Measurements from ENCODE around the gene RNF212B. TPM values are rescaled to one million over a fixed set of nuclear protein-coding genes. Genes with fewer than 3 reads are reported as not detected.

Gene RNF212B
- total and polyA plus RNA-seq, 2 of the 13 experiments (the other 11 are each of a cell fraction or from before 2014, with no cell fraction given), result 0.05 TPM; not detected in 1

GRCh38 chr14:23320584-23321571 is 83.1 kb downstream of the RNF212B start, which contains the start of gene PABPN1 (continued):
- TF ChIP-seq, protein P1, sequence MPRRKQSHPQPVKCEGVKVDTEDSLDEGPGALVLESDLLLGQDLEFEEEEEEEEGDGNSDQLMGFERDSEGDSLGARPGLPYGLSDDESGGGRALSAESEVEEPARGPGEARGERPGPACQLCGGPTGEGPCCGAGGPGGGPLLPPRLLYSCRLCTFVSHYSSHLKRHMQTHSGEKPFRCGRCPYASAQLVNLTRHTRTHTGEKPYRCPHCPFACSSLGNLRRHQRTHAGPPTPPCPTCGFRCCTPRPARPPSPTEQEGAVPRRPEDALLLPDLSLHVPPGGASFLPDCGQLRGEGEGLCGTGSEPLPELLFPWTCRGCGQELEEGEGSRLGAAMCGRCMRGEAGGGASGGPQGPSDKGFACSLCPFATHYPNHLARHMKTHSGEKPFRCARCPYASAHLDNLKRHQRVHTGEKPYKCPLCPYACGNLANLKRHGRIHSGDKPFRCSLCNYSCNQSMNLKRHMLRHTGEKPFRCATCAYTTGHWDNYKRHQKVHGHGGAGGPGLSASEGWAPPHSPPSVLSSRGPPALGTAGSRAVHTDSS (CRISPR knock-in tag; conservative IDR thresholded peaks at IDR 0.05), result peak; percentile 50; the same call in 1 of the 2 replicates
- TF ChIP-seq ESRRA (CRISPR knock-in tag; IDR thresholded peaks at IDR 0.05; ENCODE audit: low read depth) (peak; percentile 84), MED13 (CRISPR knock-in tag; IDR thresholded peaks at IDR 0.05) (peak; percentile 90; the same call in 1 of the 2 replicates), ATF7 (IDR thresholded peaks at IDR 0.05) (peak; percentile 43; the same call in 1 of the 2 replicates), ATF7 (CRISPR knock-in tag; IDR thresholded peaks at IDR 0.05) (peak; percentile 89; the same call in 1 of the 2 replicates), RNF2 (conservative IDR thresholded peaks at IDR 0.05; ENCODE audit: low read depth) (peak; percentile 75), ATF2 (CRISPR knock-in tag; IDR thresholded peaks at IDR 0.05) (peak; percentile 98), TRIM24 (CRISPR knock-in tag; IDR thresholded peaks at IDR 0.05) (no peak), SIX1 (CRISPR knock-in tag; IDR thresholded peaks at IDR 0.05; ENCODE audit: borderline replicate concordance) (peak; percentile 70; the same call in 1 of the 2 replicates), ZBTB44 (CRISPR knock-in tag; IDR thresholded peaks at IDR 0.05) (peak; percentile 42; the same call in 1 of the 2 replicates), GZF1 (CRISPR knock-in tag; IDR thresholded peaks at IDR 0.05) (no peak), DMAP1 (CRISPR knock-in tag; IDR thresholded peaks at IDR 0.05) (peak; percentile 100), ZKSCAN1 (IDR thresholded peaks at IDR 0.05; ENCODE audit: low read length) (no peak; the same call in 1 of the 2 replicates), CREB3 (CRISPR knock-in tag; IDR thresholded peaks at IDR 0.05) (peak; percentile 82; the same call in 1 of the 2 replicates), CEBPG (CRISPR knock-in tag; IDR thresholded peaks at IDR 0.05) (peak; percentile 83), IRF1 (CRISPR knock-in tag; IDR thresholded peaks at IDR 0.05; ENCODE audit: low read depth) (peak; percentile 25; the same call in 1 of the 2 replicates), AKAP8 (CRISPR knock-in tag; IDR thresholded peaks at IDR 0.05) (peak; percentile 100), ZNF550 (CRISPR knock-in tag; IDR thresholded peaks at IDR 0.05; ENCODE audit: borderline replicate concordance) (peak; percentile 94; the same call in 1 of the 2 replicates), SRF (IDR thresholded peaks at IDR 0.05; ENCODE audit: low read depth, low read length) (peak; percentile 52)
- TF ChIP-seq, protein P2, sequence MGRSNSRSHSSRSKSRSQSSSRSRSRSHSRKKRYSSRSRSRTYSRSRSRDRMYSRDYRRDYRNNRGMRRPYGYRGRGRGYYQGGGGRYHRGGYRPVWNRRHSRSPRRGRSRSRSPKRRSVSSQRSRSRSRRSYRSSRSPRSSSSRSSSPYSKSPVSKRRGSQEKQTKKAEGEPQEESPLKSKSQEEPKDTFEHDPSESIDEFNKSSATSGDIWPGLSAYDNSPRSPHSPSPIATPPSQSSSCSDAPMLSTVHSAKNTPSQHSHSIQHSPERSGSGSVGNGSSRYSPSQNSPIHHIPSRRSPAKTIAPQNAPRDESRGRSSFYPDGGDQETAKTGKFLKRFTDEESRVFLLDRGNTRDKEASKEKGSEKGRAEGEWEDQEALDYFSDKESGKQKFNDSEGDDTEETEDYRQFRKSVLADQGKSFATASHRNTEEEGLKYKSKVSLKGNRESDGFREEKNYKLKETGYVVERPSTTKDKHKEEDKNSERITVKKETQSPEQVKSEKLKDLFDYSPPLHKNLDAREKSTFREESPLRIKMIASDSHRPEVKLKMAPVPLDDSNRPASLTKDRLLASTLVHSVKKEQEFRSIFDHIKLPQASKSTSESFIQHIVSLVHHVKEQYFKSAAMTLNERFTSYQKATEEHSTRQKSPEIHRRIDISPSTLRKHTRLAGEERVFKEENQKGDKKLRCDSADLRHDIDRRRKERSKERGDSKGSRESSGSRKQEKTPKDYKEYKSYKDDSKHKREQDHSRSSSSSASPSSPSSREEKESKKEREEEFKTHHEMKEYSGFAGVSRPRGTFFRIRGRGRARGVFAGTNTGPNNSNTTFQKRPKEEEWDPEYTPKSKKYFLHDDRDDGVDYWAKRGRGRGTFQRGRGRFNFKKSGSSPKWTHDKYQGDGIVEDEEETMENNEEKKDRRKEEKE (IDR thresholded peaks at IDR 0.05), result no peak

Measured in HepG2 (cell line).